ENCODE measurements around the gene FCRL1. TPM values are rescaled to one million over a fixed set of nuclear protein-coding genes. Genes with fewer than 3 reads are reported as not detected.

FCRL1 gene
- total and polyA plus RNA-seq, 2 of the 8 experiments (the other 6 are each of a cell fraction or from before 2014, with no cell fraction given) = not detected

- no peak for TF ChIP-seq CHD7 (IDR thresholded peaks at IDR 0.05; ENCODE audit: insufficient replicate concordance, low read length)
- no peak for TF ChIP-seq CTBP2 (IDR thresholded peaks at IDR 0.05; ENCODE audit: borderline replicate concordance, insufficient read depth, insufficient read length, low read length)
- TF ChIP-seq SIN3A (conservative IDR thresholded peaks at IDR 0.05 in 1 of 2, IDR thresholded peaks at IDR 0.05 in 1 of 2; ENCODE audit: low read depth in 1 of 2, low read length in 2 of 2) = no peak
- no peak for TF ChIP-seq SRF (IDR thresholded peaks at IDR 0.05; ENCODE audit: low read depth, low read length)
- no peak for TF ChIP-seq SIRT6 (IDR thresholded peaks at IDR 0.05; ENCODE audit: low read length)
- TF ChIP-seq SP4 (IDR thresholded peaks at IDR 0.05; ENCODE audit: low read length) = no peak
- TF ChIP-seq CEBPB (IDR thresholded peaks at IDR 0.05; ENCODE audit: low read depth, low read length) = no peak
- TF ChIP-seq CHD1 (IDR thresholded peaks at IDR 0.05; ENCODE audit: low read depth, low read length) = no peak
- no peak for TF ChIP-seq FOSL1 (IDR thresholded peaks at IDR 0.05; ENCODE audit: insufficient read depth, low read depth, low read length)
- TF ChIP-seq, protein P1, sequence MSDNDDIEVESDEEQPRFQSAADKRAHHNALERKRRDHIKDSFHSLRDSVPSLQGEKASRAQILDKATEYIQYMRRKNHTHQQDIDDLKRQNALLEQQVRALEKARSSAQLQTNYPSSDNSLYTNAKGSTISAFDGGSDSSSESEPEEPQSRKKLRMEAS (IDR thresholded peaks at IDR 0.05) = no peak
- no peak for TF ChIP-seq EGR1 (IDR thresholded peaks at IDR 0.05; ENCODE audit: borderline replicate concordance, low read depth, low read length)
- TF ChIP-seq RXRA (IDR thresholded peaks at IDR 0.05; ENCODE audit: insufficient read depth, low read depth, low read length) = no peak
These were observed 13.2 kb upstream of the FCRL1 start (continued) for GRCh38 chr1:157833145-157833544.

Measured in H1 (cell line).